ENCODE results near the gene SAA1.
"Not testable (repeated sequence)": the region's sequence is repeated elsewhere in the genome, so short reads cannot be mapped to it uniquely, and the experiment has no call there.

SAA1 gene

DNA sequence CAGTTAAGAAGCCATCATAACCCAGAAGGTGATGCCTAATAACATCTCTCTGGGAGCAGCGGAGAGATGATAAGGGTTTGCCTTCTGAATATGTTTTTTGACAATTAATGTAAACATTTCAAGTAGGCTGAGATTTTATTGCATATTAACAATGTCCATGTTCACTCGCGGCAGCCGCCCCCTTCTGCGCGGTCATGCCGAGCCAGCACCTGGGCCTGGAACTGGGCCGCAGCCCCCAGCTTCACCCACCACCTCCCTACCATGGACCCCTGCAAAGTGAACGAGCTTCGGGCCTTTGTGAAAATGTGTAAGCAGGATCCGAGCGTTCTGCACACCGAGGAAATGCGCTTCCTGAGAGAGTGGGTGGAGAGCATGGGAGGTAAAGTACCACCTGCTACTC is 4.3 kb upstream of the SAA1 start:
- DNase-seq, result no peak

DNA sequence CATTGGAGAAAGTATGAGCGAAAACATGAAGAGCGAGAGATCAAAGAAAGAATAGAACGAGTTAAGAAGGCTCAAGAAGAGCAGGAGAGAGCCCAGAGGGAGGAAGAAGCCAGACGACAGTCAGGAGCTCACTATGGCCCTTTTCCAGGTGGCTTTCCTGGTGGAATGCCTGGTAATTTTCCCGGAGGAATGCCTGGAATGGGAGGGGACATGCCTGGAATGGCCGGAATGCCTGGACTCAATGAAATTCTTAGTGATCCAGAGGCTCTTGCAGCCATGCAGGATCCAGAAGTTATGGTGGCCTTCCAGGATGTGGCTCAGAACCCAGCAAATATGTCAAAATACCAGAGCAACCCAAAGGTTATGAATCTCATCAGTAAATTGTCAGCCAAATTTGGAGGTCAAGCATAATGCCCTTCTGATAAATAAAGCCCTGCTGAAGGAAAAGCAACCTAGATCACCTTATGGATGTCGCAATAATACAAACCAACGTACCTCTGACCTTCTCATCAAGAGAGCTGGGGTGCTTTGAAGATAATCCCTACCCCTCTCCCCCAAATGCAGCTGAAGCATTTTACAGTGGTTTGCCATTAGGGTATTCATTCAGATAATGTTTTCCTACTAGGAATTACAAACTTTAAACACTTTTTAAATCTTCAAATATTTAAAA is 3.2 kb upstream of the SAA1 start:
- not testable (repeated sequence) for DNase-seq

- DNase-seq, result no peak
Measured at GRCh38 chr11:18264035-18264434, 2.0 kb upstream of the SAA1 start.

DNA sequence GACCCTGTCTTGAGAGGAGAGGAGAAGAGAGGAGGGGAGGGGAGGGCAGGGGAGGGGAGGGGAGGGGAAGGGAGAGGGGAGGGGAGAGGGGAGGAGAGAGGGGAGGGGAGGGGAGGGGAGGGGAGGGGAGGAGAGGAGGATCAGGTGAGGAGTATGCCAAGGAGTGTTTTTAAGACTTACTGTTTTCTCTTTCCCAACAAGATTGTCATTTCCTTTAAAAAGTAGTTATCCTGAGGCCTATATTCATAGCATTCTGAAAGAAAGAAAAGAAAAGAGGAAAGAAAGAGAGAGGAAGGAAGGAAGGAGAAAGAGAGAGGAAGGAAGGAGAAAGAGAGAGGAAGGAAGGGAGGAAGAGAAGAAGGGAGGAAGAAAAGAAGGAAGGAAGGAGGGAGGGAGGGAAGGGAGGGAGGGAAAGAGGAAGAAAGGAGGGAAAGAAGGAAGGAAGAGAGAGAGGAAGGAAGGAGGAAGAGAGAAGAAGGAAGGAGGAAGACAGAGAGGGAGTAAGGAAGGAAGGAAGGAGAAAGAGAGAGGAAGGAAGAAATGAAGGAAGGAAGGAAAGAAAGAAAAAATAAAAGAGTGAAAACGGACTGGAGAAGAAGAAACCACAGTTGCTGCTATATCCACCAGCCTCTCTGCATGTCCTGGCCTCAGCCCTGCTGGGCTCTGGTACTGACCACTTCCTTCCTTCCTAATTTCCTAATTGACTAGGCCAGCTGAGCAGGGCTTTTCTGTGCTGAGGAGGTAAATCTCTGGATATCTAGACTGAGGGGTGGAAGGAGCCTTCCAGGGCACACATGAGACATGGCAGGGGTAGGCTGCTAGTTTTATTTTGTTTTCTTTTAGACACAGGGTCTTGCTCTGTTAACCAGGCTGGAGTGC is 1.1 kb upstream of the SAA1 start:
- no peak for DNase-seq

- DNase-seq, result not testable (repeated sequence)
Measured at GRCh38 chr11:18267335-18268133, 1.5 kb downstream of the SAA1 start.

GRCh38 chr11:18269252-18269651 is 3.2 kb downstream of the SAA1 start:
- not testable (repeated sequence) for DNase-seq

- DNase-seq, result no peak
Measured at GRCh38 chr11:18270102-18270501, 4.0 kb downstream of the SAA1 start.

DNA sequence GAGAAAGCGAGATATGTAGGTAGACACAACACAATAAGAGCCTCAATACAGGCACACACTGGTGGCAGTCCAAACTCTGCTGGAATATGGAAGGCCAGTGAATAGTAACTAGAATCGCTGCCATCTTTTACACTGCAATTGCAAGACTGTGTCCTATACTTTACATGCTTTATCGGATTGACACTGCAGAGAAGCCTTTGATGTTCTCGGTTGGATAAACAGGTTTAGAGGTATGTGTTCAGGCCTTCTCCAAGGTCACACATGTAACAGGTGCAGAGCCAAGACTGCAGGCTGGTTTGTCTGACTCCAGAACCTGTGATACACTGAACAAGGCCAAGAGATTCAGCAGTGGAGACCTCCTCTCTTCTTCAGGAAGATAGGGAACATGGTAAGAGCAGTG is 5.1 kb downstream of the SAA1 start:
- no peak for DNase-seq

- DNase-seq, result no peak
Measured at GRCh38 chr11:18277565-18278271, 11.7 kb downstream of the SAA1 start.

GRCh38 chr11:18280438-18281045 is 14.5 kb downstream of the SAA1 start:
- no peak for DNase-seq

- DNase-seq, result no peak
Measured at GRCh38 chr11:18282626-18283025, 16.6 kb downstream of the SAA1 start.

- DNase-seq, result no peak
Measured at GRCh38 chr11:18285841-18286240, 19.8 kb downstream of the SAA1 start.

- DNase-seq, result no peak
Measured at GRCh38 chr11:18288911-18289310, 22.8 kb downstream of the SAA1 start.

DNA sequence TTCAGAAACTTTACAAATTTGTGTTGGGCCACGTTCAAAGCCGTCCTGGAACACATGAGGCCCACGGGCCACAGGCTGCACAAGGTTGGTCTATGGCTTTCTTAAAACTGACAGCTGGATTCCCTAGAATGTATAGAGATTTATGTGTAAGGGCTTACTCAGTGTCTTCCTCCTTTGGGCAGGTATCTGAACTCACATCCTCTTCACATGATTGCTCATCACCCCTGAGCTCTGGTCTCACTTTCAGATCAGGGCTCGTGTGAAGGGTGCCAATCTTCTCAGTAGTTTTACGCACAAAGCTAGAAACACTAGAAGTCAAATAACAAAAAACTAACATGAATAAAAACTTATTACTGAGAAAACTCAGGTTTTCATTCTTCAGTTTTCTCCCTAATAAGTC is 28.8 kb downstream of the SAA1 start:
- no peak for DNase-seq

GRCh38 chr11:18295316-18295715 is 29.3 kb downstream of the SAA1 start:
- no peak for DNase-seq

- DNase-seq, result no peak
Measured at GRCh38 chr11:18299721-18300120, 33.7 kb downstream of the SAA1 start.

GRCh38 chr11:18304745-18305144 is 38.7 kb downstream of the SAA1 start:
- no peak for DNase-seq

- no peak for DNase-seq
Measured at GRCh38 chr11:18307461-18308139, 41.5 kb downstream of the SAA1 start.

DNA sequence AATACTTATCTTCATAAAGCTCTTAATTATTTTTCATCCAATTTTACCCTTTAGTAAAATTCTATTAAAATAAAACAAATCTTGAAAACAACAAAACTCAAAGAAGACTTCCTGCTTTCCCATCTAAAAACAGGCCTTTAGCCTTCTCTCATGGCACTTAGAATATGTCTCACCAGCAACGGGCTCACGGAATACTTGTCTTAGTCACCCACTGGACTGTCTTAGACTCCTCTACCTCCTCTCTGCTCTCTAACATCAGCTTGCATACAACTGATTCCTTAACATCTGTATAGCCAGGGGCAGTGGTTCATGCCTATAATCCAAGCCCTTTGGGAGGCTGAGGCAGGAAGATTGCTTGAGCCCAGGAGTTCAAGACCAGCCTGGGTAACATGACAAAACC is 42.2 kb downstream of the SAA1 start:
- DNase-seq, result no peak

GRCh38 chr11:18309691-18310090 is 43.6 kb downstream of the SAA1 start:
- no peak for DNase-seq

DNA sequence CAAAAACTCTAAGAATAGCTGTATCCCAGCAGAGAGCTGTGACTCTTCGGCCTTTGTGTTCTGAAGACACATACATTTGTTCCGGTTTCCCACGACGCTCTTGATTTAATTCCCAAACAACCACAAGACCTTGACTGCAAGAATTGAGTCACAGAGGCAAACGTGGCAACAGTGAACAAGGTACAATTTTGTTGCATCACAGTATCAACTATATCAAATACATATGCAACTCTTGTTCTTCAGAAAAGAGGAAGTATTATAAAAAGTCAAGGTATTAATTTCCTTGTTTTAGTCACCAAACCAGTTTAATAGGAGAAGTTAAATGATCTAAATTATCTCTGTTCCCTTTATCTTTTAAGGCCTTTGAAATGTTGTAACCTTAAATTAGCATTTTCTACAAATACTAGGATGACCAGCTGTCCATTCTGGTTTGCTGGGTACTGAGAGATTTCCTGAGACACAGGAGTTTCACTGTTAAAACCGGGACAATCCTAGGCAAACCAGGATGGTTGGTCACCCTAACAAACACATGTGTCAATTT is 44.8 kb downstream of the SAA1 start:
- DNase-seq, result no peak

GRCh38 chr11:18312012-18312411 is 45.9 kb downstream of the SAA1 start:
- no peak for DNase-seq
